IMR-90 (cell line): Measurements from ENCODE around the gene CDK7. TPM values are rescaled to one million over a fixed set of nuclear protein-coding genes. Genes with fewer than 3 reads are reported as not detected.

Experiments
- ATAC-seq: fragments of 200-7000 bp; cut with Tn5 transposase; 2 replicates; pipeline ENCODE4 v1.9.1; 2020; ENCODE audit warnings: low read depth, mild to moderate bottlenecking, moderate library complexity
- BruUV-seq: library from RNA; stranded (reverse); fragments of 400-500 nt; replicated peaks from 2 replicates; lab custom pipeline; 2021; lab: Mats Ljungman, UMichigan
- CTCF ChIA-PET: fragments of 300-600 bp; formaldehyde crosslinking; extraction: SDS; loops from one replicate; lab custom pipeline; 2021; ENCODE audit warnings: antibody characterized with exemption; lab: Yijun Ruan, JAX
- POLR2A ChIA-PET: fragments of 300-600 bp; sonication (Branson Sonifier 250); formaldehyde crosslinking; loops from one replicate; lab custom pipeline; 2022; ENCODE audit warnings: antibody characterized with exemption; ENCODE audit not compliant: unreplicated experiment; lab: Charles Lee
- DNase-seq: peaks from one replicate; pipeline ENCODE4 v3.0.0; 2013
- H2AFZ ChIP-seq: replicated peaks from 2 replicates; pipeline ENCODE3; 2013; ENCODE audit warnings: low read length, mild to moderate bottlenecking; ENCODE audit not compliant: poor library complexity
- H2AK5ac ChIP-seq: 2 replicates; pipeline ENCODE4 v1.6.1; 2013; ENCODE audit warnings: low read depth, low read length, inconsistent platforms
- H2AK9ac ChIP-seq: replicated peaks from 2 replicates; pipeline ENCODE3; 2013; ENCODE audit warnings: mild to moderate bottlenecking, low read depth, low read length, moderate library complexity; ENCODE audit not compliant: poor library complexity
- H2BK120ac ChIP-seq: 2 replicates; pipeline ENCODE4 v1.6.1; 2013; ENCODE audit warnings: low read depth, low read length, inconsistent platforms
- H2BK15ac ChIP-seq: 3 replicates; pipeline ENCODE4 v1.6.1; 2013; ENCODE audit warnings: low read depth, low read length, inconsistent platforms
- H2BK20ac ChIP-seq: 2 replicates; pipeline ENCODE4 v1.6.1; 2013; ENCODE audit warnings: low read depth, mild to moderate bottlenecking, inconsistent platforms, low read length, moderate library complexity
- H2BK5ac ChIP-seq: 2 replicates; pipeline ENCODE4 v1.6.1; 2013; ENCODE audit warnings: mild to moderate bottlenecking, low read depth, low read length, inconsistent platforms; ENCODE audit not compliant: poor library complexity, severe bottlenecking
- H3K14ac ChIP-seq: replicated peaks from 2 replicates; pipeline ENCODE4 v1.6.1; 2013; ENCODE audit warnings: low read depth, low read length, inconsistent platforms
- H3K18ac ChIP-seq: 2 replicates; pipeline ENCODE4 v1.6.1; 2013; ENCODE audit warnings: low read depth, low read length, control low read depth
- H3K23ac ChIP-seq: 2 replicates; pipeline ENCODE4 v1.6.1; 2013; ENCODE audit warnings: low read depth, low read length, inconsistent platforms
- H3K27ac ChIP-seq: 2 replicates; pipeline ENCODE4 v1.5.1; 2013; ENCODE audit warnings: mild to moderate bottlenecking, control low read depth, low read length; ENCODE audit not compliant: insufficient read depth
- H3K27me3 ChIP-seq: 2 replicates; pipeline ENCODE4 v1.6.1; 2013; ENCODE audit warnings: low read length; ENCODE audit not compliant: control insufficient read depth, insufficient read depth
- H3K36me3 ChIP-seq: 2 replicates; pipeline ENCODE4 v1.6.1; 2013; ENCODE audit warnings: low read length, mixed read lengths; ENCODE audit not compliant: control insufficient read depth, insufficient read depth
- H3K4ac ChIP-seq: 2 replicates; pipeline ENCODE4 v1.6.1; 2013; ENCODE audit warnings: low read depth, low read length, inconsistent platforms
- H3K4me1 ChIP-seq: 2 replicates; pipeline ENCODE4 v1.6.1; 2013; ENCODE audit warnings: low read length, mixed read lengths; ENCODE audit not compliant: control insufficient read depth, insufficient read depth
- H3K4me2 ChIP-seq: 2 replicates; pipeline ENCODE4 v1.6.1; 2013; ENCODE audit warnings: low read depth, mild to moderate bottlenecking, control low read depth, low read length, moderate library complexity
- H3K4me3 ChIP-seq: 2 replicates; pipeline ENCODE4 v1.5.1; 2013; ENCODE audit warnings: low read depth, mild to moderate bottlenecking, control low read depth, low read length, moderate library complexity; ENCODE audit not compliant: insufficient read depth
- H3K56ac ChIP-seq: 2 replicates; pipeline ENCODE4 v1.6.1; 2013; ENCODE audit warnings: low read length, inconsistent platforms; ENCODE audit not compliant: insufficient read depth; ENCODE audit errors: extremely low read depth
- H3K79me1 ChIP-seq, 2 experiments: 2 replicates each; pipeline ENCODE4 v1.6.1; 2013; ENCODE audit warnings: low read length in 2 of 2, inconsistent platforms in 1 of 2, low read depth in 1 of 2
- H3K9ac ChIP-seq: 2 replicates; pipeline ENCODE4 v1.6.1; 2013; ENCODE audit warnings: low read depth, low read length, control low read depth
- H3K9me1 ChIP-seq: 2 replicates; pipeline ENCODE4 v1.6.1; 2013; ENCODE audit warnings: low read length, inconsistent platforms; ENCODE audit not compliant: insufficient read depth
- H3K9me3 ChIP-seq: 2 replicates; pipeline ENCODE4 v1.6.1; 2013; ENCODE audit warnings: low read length; ENCODE audit not compliant: control insufficient read depth, insufficient read depth
- H4K20me1 ChIP-seq: 2 replicates; pipeline ENCODE4 v1.6.1; 2013; ENCODE audit warnings: low read length, inconsistent platforms; ENCODE audit not compliant: insufficient read depth
- H4K5ac ChIP-seq: 2 replicates; pipeline ENCODE4 v1.6.1; 2013; ENCODE audit warnings: mild to moderate bottlenecking, low read depth, low read length, control low read depth
- H4K8ac ChIP-seq, 2 experiments: 2 replicates each; pipeline ENCODE4 v1.6.1; 2013; ENCODE audit warnings: low read depth in 2 of 2, low read length in 2 of 2, control low read depth in 1 of 2, inconsistent platforms in 1 of 2
- H4K91ac ChIP-seq: 2 replicates; pipeline ENCODE4 v1.6.1; 2013; ENCODE audit warnings: low read depth, low read length, inconsistent platforms; ENCODE audit not compliant: insufficient read depth
- BHLHE40 ChIP-seq: fragments of 150-350 bp; IDR thresholded peaks from 2 replicates; pipeline ENCODE4 v1.6.1; 2016; ENCODE audit warnings: mild to moderate bottlenecking, low read depth, low read length
- CHD1 ChIP-seq: IDR thresholded peaks from 2 replicates; pipeline ENCODE4 v1.6.1; 2012; ENCODE audit warnings: low read depth, low read length, improper control_type of control experiment
- CTCF ChIP-seq: conservative IDR thresholded peaks from 2 replicates; pipeline ENCODE4 v1.5.1; 2012; ENCODE audit warnings: mild to moderate bottlenecking, low read depth, low read length, improper control_type of control experiment
- ELK1 ChIP-seq: fragments of 150-350 bp; IDR thresholded peaks from 2 replicates; pipeline ENCODE4 v1.6.1; 2016; ENCODE audit warnings: low read depth, mild to moderate bottlenecking, low read length, moderate library complexity, borderline replicate concordance
- FOS ChIP-seq: fragments of 150-350 bp; IDR thresholded peaks from 2 replicates; pipeline ENCODE4 v1.6.1; 2016; ENCODE audit warnings: low read depth, low read length
- MAFK ChIP-seq: IDR thresholded peaks from 2 replicates; pipeline ENCODE4 v1.6.1; 2012; ENCODE audit warnings: low read depth, low read length, improper control_type of control experiment
- MAZ ChIP-seq: IDR thresholded peaks from 2 replicates; pipeline ENCODE4 v1.6.1; 2012; ENCODE audit warnings: low read depth, mild to moderate bottlenecking, low read length, improper control_type of control experiment, moderate library complexity, borderline replicate concordance
- MXI1 ChIP-seq: IDR thresholded peaks from 2 replicates; pipeline ENCODE4 v1.6.1; 2012; ENCODE audit warnings: low read depth, mild to moderate bottlenecking, low read length, moderate library complexity, borderline replicate concordance
- NFE2L2 ChIP-seq: fragments of 150-350 bp; IDR thresholded peaks from 2 replicates; pipeline ENCODE4 v1.6.1; 2016; ENCODE audit warnings: low read depth, mild to moderate bottlenecking, low read length
- POLR2A ChIP-seq: IDR thresholded peaks from 2 replicates; pipeline ENCODE4 v1.6.1; 2012; ENCODE audit warnings: mild to moderate bottlenecking, low read depth, low read length
- RAD21 ChIP-seq: IDR thresholded peaks from 2 replicates; pipeline ENCODE4 v1.6.1; 2012; ENCODE audit warnings: low read length, improper control_type of control experiment
- RCOR1 ChIP-seq: IDR thresholded peaks from 2 replicates; pipeline ENCODE4 v1.6.1; 2012; ENCODE audit warnings: mild to moderate bottlenecking, low read length, improper control_type of control experiment; ENCODE audit not compliant: insufficient replicate concordance
- RFX5 ChIP-seq: IDR thresholded peaks from 2 replicates; pipeline ENCODE4 v1.8.0; 2012; ENCODE audit warnings: low read depth, mild to moderate bottlenecking, low read length, moderate library complexity
- SMC3 ChIP-seq: fragments of 150-350 bp; IDR thresholded peaks from 2 replicates; pipeline ENCODE4 v1.6.1; 2016; ENCODE audit warnings: low read depth, mild to moderate bottlenecking, antibody characterized with exemption, low read length, moderate library complexity
- USF2 ChIP-seq: fragments of 150-350 bp; IDR thresholded peaks from 2 replicates; pipeline ENCODE4 v1.6.1; 2017; ENCODE audit warnings: mild to moderate bottlenecking, antibody characterized with exemption, low read length, low read depth
- dilution Hi-C: fragments of 300-500 bp; cut with HindIII; formaldehyde crosslinking; loops from one replicate; pipeline ENCODE4 v1.14.3; 2018; ENCODE audit warnings: low sequenced_read_pairs; ENCODE audit not compliant: unreplicated experiment
- in situ Hi-C: fragments of 300-500 bp; cut with MboI; formaldehyde crosslinking; loops from 3 replicates; pipeline ENCODE4 v1.14.3; 2019; ENCODE audit warnings: low sequenced_read_pairs, inconsistent platforms, mixed read lengths
- intact Hi-C: fragments of 100-400 bp; cut with micrococcal nuclease; formaldehyde crosslinking; loops from 2 replicates; pipeline ENCODE4 v1.10.0; 2022
- polyA plus RNA-seq, 3 experiments: library from polyadenylated mRNA; depleted of rRNA; stranded (reverse); fragments of >200 nt; gene quantifications; 2 replicates each; pipeline ENCODE4 v1.2.3, GENCODE V29; 2012; ENCODE audit warnings: low replicate concordance in 1 of 3
- total RNA-seq: library from RNA; depleted of rRNA; stranded (reverse); fragments of >200 nt; gene quantifications from 2 replicates; pipeline ENCODE4 v1.2.3, GENCODE V29; 2012

CDK7 gene
- total and polyA plus RNA-seq, 2 of the 4 experiments (the other 2 are of a cell fraction): 59.8 to 65.6 TPM

- TF ChIP-seq BHLHE40 (no peak), CTCF (no peak), FOS (no peak), POLR2A (no peak), RFX5 (no peak), MXI1 (no peak), NFE2L2 (no peak), MAZ (no peak), ELK1 (no peak), CHD1 (no peak), MAFK (no peak), USF2 (no peak), SMC3 (no peak), RCOR1 (no peak), RAD21 (no peak)
- no peak overlapping the region for H3K56ac ChIP-seq
- H3K4me1 ChIP-seq: no peaks in the 10 kb centered on the region
- intact Hi-C loops: no loop called here
- no peak overlapping the region for H3K27ac ChIP-seq
- peaks cover 19 to 24% of the 10 kb centered on the region in 2 experiments; a peak in 3 of 4 replicates for H3K79me1 ChIP-seq
- dilution Hi-C loops: no loop called here
- no peak overlapping the region for H4K5ac ChIP-seq
- no peak overlapping the region for H2AFZ ChIP-seq
- no TSS peak for BruUV-seq
- ChIA-PET CTCF (no interaction called here), POLR2A (no interaction called here)
- no peaks in the 10 kb centered on the region for H3K27me3 ChIP-seq
- H2BK5ac ChIP-seq: no peak overlapping the region
- no peak overlapping the region for H2BK20ac ChIP-seq
- H3K18ac ChIP-seq: no peak overlapping the region
- no peaks in the 10 kb centered on the region for H4K20me1 ChIP-seq
- H2AK9ac ChIP-seq: no peak overlapping the region
- H3K14ac ChIP-seq: no peak overlapping the region
- no peak overlapping the region for H3K23ac ChIP-seq
- H2BK120ac ChIP-seq: no peak overlapping the region
- H3K9me3 ChIP-seq: no peaks in the 10 kb centered on the region
- H2BK15ac ChIP-seq: no peak overlapping the region
- no peak overlapping the region for H3K9ac ChIP-seq
- H3K4me3 ChIP-seq: no peak overlapping the region
- H3K4me2 ChIP-seq: no peak overlapping the region
- in situ Hi-C loops: no loop called here
- peaks cover 3% of the 10 kb centered on the region for H3K36me3 ChIP-seq
- ATAC-seq (no peak), DNase-seq (no peak)
- no peak overlapping the region for H3K4ac ChIP-seq
- no peak overlapping the region for H2AK5ac ChIP-seq
- no peak overlapping the region for H4K91ac ChIP-seq
- H3K9me1 ChIP-seq: no peaks in the 10 kb centered on the region
- H4K8ac ChIP-seq: no peak overlapping the region
Measured at GRCh38 chr5:69219939-69220338, 14.7 kb upstream of the CDK7 start.
